ENCODE measurements around the gene CUL4B. TPM values are rescaled to one million over a fixed set of nuclear protein-coding genes. Genes with fewer than 3 reads are reported as not detected.

CUL4B gene
- total and polyA plus RNA-seq, 8 donors: 9.6 to 24.6 (median 18.8) TPM

GRCh38 chrX:120566817-120567216 is 6.1 kb upstream of the CUL4B start:
- no peak for TF ChIP-seq CTCF (IDR thresholded peaks at IDR 0.05)
- intact Hi-C loops (cut with DNase I): no loop called here
- ATAC-seq (peak; percentile 54 to 88 (median 80)), FAIRE-seq (no peak), DNase-seq (peak in 2 of 6 donors; percentile 40 to 46)
- no peak overlapping the region for H3K4me3 ChIP-seq
- no peaks in the 10 kb centered on the region for H3K27me3 ChIP-seq
- H3K4me1 ChIP-seq: peaks cover 0 to 17% (median 0%) of the 10 kb centered on the region in 3 donors
- H3K36me3 ChIP-seq: no peaks in the 10 kb centered on the region
- no peaks in the 10 kb centered on the region for H3K9me3 ChIP-seq
- 40 to 47% methylated on average over 3 of the region's 3 CpGs for WGBS, 2 donors
- H3K27ac ChIP-seq: peak overlapping the region in 1 of 4 donors; percentile 44

- no peak for ATAC-seq
- WGBS, 2 donors: 71 to 89% methylated on average over 1 of the region's 1 CpG
- Histone ChIP-seq H3K27ac (peak overlapping the region in 1 of 4 donors; percentile 98), H3K4me1 (peaks cover 0 to 17% (median 0%) of the 10 kb centered on the region in 3 donors), H3K9me3 (no peaks in the 10 kb centered on the region), H3K27me3 (no peaks in the 10 kb centered on the region), H3K4me3 (no peak overlapping the region), H3K36me3 (no peaks in the 10 kb centered on the region)
- intact Hi-C loops (cut with DNase I): no loop called here
- no peak for FAIRE-seq
- TF ChIP-seq CTCF (IDR thresholded peaks at IDR 0.05): no peak
- DNase-seq: no peak
Measured at GRCh38 chrX:120564925-120565324, 4.2 kb upstream of the CUL4B start.

- FAIRE-seq: no peak
- 42 to 47% methylated on average over 2 of the region's 2 CpGs for WGBS, 2 donors
- peak overlapping the region in 2 of 4 donors; percentile 13 to 98 for H3K27ac ChIP-seq
Measured at GRCh38 chrX:120562569-120562926, 1.8 kb upstream of the CUL4B start.

GRCh38 chrX:120561634-120562568 is 1.1 kb upstream of the CUL4B start:
- FAIRE-seq: no peak
- TF ChIP-seq CTCF (IDR thresholded peaks at IDR 0.05): no peak
- Histone ChIP-seq H3K4me1 (peaks cover 0 to 17% (median 10%) of the 10 kb centered on the region in 3 donors), H3K27ac (peak overlapping the region in 3 of 4 donors; percentile 5 to 98 (median 98)), H3K4me3 (peak overlapping the region in 3 of 4 donors; percentile 14 to 49 (median 46)), H3K36me3 (no peaks in the 10 kb centered on the region), H3K27me3 (no peaks in the 10 kb centered on the region), H3K9me3 (no peaks in the 10 kb centered on the region)
- WGBS, 2 donors: 2 to 37% methylated on average over 12 of the region's 12 CpGs
- no peak for DNase-seq
- intact Hi-C loops (cut with DNase I): no loop called here
- no peak for ATAC-seq

More at GRCh38 chrX:120562569-120562926, 1.8 kb upstream of the CUL4B start:
- no peaks in the 10 kb centered on the region for H3K36me3 ChIP-seq
- no peaks in the 10 kb centered on the region for H3K27me3 ChIP-seq
- no peak for TF ChIP-seq CTCF (IDR thresholded peaks at IDR 0.05)
- H3K9me3 ChIP-seq: no peaks in the 10 kb centered on the region
- H3K4me3 ChIP-seq: no peak overlapping the region
- ATAC-seq (no peak), DNase-seq (no peak)
- intact Hi-C loops (cut with DNase I): no loop called here
- H3K4me1 ChIP-seq: peaks cover 0 to 17% (median 9%) of the 10 kb centered on the region in 3 donors

Measured in pancreas (tissue), 10 donors.